Spleen (tissue), 7 donors: ENCODE measurements around the gene FXYD3.

ENCODE experiments used
- POLR2A ChIP-seq, 3 donors: fragments of 450-650 bp; IDR thresholded peaks; one replicate each; pipeline ENCODE4 v1.5.1; 2017; ENCODE audit warnings: antibody characterized with exemption in 3 of 3, mild to moderate bottlenecking in 1 of 3
- TF ChIP-seq, protein P1 (sequence below), 11 experiments: fragments of 200-600 bp in 7 of 11; fragments of 450-650 bp in 4 of 11; sonication (generic) in 4 of 11; IDR thresholded peaks in 8 of 11; conservative IDR thresholded peaks in 3 of 11; 1 replicate in 7 of 11; 2 replicates in 4 of 11; pipeline versions ENCODE4 v1.4.0 to v1.8.0; 2016 to 2021; ENCODE audit warnings: antibody characterized with exemption in 11 of 11, inconsistent platforms in 4 of 11, mild to moderate bottlenecking in 1 of 11
- donor health status: DM: no; HTN: no; CAD: no; lungs with moderate emphysema.
- donor health status: DM: no; HTN: no; CAD: no.
- donor health status: DM: no; HTN: no; CAD: no.

DNA sequence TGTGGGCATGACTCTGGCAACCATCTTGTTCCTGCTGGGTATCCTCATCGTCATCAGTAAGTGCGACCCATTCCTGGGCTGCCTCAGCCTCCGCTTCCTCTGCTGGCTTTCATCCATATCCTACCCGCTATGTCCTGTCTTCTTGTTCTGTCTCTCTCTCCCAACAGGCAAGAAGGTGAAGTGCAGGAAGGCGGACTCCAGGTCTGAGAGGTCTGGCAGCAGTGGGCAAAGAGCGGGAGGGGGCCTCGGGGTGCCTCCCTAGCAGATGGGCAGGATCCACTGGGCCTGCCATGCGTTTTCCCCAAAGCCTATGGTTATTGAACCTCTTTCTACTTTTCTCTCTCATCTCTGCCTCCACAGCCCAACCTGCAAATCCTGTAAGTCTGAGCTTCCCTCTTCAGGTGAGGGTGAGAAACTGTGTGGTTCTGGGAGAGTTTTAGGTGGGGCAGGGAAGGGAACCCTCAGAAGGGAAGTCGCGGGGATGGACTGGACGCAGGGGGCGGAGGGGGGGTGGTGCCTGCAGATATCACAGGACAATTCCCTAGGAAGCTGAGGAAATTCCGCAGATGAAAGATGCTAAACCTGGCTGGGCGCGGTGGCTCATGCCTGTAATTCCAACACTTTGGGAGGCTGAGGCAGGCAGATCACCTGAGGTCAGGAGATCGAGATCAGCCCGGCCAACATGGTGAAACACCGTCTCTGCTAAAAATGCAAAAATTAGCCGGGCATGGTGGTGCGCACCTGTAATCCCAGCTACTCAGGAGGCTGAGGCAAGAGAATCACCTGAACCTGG is 35.8 kb downstream of the FXYD3 start:
- TF ChIP-seq, protein P1, sequence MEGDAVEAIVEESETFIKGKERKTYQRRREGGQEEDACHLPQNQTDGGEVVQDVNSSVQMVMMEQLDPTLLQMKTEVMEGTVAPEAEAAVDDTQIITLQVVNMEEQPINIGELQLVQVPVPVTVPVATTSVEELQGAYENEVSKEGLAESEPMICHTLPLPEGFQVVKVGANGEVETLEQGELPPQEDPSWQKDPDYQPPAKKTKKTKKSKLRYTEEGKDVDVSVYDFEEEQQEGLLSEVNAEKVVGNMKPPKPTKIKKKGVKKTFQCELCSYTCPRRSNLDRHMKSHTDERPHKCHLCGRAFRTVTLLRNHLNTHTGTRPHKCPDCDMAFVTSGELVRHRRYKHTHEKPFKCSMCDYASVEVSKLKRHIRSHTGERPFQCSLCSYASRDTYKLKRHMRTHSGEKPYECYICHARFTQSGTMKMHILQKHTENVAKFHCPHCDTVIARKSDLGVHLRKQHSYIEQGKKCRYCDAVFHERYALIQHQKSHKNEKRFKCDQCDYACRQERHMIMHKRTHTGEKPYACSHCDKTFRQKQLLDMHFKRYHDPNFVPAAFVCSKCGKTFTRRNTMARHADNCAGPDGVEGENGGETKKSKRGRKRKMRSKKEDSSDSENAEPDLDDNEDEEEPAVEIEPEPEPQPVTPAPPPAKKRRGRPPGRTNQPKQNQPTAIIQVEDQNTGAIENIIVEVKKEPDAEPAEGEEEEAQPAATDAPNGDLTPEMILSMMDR (IDR thresholded peaks at IDR 0.05 in 8 of 11, conservative IDR thresholded peaks at IDR 0.05 in 3 of 11), result no peak
- no peak for TF ChIP-seq POLR2A (IDR thresholded peaks at IDR 0.05)
